H4 (cell line): ENCODE data around the gene KAZALD1. TPM values are rescaled to one million over a fixed set of nuclear protein-coding genes. Genes with fewer than 3 reads are reported as not detected.

Experiments
- DNase-seq: peaks from one replicate; pipeline ENCODE4 v3.0.0-alpha.2; 2015; ENCODE audit warnings: low spot score
- total RNA-seq: library from RNA; depleted of rRNA; stranded (reverse); fragments of >200 nt; shearing (Covaris generic); gene quantifications from 2 replicates; pipeline ENCODE4 v1.2.3, GENCODE V29; 2014

KAZALD1 gene
- total RNA-seq, 1 experiment from 2014 or later: 10.2 TPM

- DNase-seq: no peak
Observed at GRCh38 chr10:101066896-101067355, 5.1 kb downstream of the KAZALD1 start.

DNA sequence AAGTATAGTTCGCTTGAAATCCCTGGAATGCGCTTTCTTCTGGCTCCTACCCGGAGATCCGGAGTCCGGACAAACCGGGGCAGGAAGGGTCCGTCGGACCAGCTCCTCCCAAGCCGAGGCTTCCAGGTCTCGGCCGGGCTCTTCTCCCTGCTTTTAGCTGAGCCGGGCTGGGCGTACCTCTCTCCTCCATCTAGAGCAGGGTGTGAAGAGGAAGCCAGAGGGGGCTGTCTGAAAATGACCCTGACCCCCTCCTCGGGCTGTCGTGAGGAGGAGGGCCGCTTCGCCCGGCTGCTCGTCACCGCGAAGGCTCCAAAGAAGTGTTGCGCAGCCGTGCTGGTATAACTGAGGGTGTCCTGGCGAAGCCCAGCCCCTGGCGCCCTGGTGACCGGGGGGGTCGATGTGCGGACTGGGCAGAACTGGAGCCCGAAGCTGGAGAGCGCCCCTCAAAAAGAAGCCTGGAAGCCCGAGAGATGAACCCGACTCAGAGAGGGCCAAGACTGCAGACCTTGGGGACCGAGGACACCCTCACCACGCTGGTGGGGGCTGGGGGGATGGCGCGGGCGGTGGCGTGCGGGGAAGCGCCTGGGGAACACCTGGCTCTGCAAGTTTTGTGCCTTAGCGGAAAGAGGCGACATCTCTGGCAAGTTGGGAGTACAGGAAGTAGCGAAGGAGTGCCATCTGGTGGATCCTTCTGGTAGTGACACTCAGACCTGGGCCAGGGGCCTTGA is 5.7 kb downstream of the KAZALD1 start:
- peak; percentile 89 for DNase-seq

DNA sequence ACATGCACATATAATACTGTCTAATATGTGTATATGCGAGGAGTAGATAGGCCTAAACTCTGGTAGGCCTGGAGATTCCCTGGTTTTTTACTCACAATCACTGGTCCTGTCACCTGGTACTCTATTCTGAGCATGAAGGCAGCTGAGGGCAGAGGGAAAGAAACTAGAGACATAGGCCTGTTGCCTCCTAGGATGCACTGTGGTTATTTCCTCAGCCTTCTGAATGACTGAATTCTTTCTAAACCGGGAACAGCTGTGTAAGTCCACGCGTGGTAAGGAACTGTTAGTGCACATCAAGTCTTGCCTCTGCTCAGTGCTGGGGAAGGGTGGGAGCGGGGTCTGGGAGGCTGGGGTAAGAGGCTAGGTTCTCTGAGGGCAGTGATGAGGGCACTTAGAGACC is 7.7 kb downstream of the KAZALD1 start:
- DNase-seq: no peak

GRCh38 chr10:101070098-101070497 is 8.3 kb downstream of the KAZALD1 start:
- DNase-seq: no peak

- no peak for DNase-seq
Observed at GRCh38 chr10:101071267-101071884, 9.6 kb downstream of the KAZALD1 start.

GRCh38 chr10:101071885-101072433 is 10.2 kb downstream of the KAZALD1 start:
- DNase-seq: no peak

GRCh38 chr10:101072923-101073322 is 11.1 kb downstream of the KAZALD1 start:
- DNase-seq: no peak

GRCh38 chr10:101073631-101074030 is 11.8 kb downstream of the KAZALD1 start:
- no peak for DNase-seq

DNA sequence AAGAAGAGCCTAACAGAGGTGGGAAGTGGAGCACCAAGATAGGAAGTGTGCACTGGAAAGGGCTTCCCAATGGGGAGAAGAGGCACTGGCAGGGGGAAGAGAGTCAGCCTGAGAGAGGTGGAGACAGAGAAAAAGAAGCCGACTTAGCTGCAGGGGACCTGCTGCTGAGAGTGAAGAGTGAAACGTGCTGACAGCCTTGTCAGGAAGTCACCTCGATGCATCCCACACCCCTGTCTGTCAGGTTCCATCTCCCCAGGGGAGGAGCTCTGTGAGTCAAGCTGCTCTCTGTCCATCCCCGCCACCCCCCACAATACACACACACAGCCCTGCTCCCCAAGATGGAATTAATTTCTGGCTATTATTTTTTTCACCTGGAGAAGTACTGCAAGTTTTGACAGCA is 14.0 kb downstream of the KAZALD1 start:
- DNase-seq: no peak

GRCh38 chr10:101076630-101077029 is 14.8 kb downstream of the KAZALD1 start:
- DNase-seq: no peak

DNA sequence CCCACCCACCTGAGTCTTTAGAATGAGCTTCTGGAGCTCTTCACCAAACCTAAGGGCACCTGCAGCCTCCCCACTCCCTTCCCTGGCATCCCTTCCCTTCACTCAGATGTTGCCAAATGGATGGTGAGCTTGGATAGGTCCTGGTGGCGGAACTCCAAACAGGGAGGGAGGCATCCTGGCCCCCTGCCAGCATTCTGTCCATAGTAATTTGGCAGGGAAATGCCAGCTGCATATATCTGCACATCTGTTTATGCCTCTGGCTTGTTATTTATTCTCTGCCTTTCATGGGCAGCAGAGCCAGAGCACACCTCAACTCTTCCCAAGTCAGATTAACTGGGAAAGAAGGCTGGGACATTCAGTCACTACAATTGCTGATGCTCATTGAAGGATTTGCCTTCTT is 18.1 kb downstream of the KAZALD1 start:
- no peak for DNase-seq

DNA sequence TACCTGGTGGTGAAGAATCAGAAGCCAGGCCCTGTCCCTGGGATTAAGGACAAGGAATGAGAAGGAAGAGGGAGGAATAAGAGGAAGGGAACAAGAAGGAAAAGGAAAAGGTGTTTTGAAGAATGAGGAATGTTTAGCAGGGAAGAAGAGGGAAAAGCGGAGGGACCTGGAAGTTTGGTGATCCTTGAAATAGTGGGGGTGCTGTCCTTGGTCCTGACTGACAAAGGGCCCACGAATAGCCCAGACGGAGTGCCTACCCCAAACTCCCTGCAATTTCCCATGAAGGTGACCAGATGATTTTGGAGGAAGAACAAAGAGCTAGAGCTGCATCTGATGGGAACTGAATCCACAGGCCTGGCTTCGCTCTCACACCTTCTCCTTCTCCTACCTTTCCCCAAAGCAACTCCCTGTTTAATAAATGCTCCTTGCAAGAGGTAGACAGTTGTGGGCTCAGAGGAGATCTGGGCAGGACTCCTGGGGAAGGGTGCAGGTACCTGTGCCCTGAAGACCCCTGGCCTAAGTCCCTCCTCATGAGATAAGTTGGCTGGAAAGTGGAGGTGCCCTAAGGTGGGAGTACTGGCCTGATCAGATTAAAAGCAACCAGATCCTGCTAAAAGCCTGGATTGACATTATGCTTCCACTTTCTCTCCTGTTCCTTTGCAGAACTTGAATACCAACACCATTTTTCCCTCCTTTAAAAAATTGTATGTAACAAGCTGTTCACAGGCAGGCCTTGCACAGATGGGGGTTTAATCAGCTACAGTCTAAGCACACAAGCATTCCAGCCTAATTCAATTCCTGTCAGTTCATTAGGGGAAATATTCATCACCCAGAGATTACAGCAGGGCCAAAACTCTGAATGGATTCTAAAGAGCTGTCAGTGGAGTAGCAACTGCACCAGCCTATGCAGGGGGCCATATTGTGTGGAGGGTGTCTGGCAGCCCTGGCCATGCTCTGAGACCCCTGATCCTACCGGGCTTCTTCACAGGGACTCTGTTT is 19.4 kb downstream of the KAZALD1 start:
- no peak for DNase-seq

DNA sequence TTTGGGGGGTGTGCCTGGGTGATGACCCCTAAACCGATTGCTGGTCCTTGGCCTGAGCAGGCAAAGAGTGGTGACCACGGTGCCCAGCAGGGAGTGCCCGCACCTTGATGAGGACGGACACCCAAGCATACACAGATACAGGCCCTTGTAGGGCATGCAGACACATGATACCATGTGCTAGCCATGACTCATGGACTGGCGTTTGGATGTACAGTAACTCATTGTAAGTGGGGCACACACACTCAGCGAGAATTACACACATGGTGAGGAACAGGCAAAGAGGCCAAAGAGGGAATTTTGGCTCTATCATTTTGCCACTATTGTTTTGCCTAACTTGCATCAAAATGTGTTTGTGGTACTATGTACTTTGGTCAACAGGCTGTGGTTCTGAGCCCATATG is 24.1 kb downstream of the KAZALD1 start:
- no peak for DNase-seq

DNA sequence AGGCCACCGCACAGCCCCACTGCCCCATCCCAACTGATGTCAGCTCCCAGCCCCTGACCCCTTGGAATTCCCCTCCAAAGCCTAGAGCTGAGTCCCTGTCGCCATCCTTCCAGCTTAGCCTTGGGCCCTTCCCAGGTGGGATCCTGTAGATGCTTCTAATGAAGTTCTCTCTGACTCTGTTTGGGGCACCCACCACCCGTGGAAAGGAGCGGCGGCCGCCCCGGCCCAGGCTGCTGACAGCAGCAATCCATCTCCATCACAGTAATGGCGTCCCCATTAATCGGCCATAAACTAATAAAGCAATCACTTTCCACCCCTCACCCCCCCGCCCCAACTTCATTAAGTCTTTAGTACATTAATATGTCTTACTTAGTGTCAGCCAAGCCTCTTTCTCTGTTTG is 25.6 kb downstream of the KAZALD1 start:
- DNase-seq: no peak

- DNase-seq: no peak
Observed at GRCh38 chr10:101087965-101088364, 26.2 kb downstream of the KAZALD1 start.

DNA sequence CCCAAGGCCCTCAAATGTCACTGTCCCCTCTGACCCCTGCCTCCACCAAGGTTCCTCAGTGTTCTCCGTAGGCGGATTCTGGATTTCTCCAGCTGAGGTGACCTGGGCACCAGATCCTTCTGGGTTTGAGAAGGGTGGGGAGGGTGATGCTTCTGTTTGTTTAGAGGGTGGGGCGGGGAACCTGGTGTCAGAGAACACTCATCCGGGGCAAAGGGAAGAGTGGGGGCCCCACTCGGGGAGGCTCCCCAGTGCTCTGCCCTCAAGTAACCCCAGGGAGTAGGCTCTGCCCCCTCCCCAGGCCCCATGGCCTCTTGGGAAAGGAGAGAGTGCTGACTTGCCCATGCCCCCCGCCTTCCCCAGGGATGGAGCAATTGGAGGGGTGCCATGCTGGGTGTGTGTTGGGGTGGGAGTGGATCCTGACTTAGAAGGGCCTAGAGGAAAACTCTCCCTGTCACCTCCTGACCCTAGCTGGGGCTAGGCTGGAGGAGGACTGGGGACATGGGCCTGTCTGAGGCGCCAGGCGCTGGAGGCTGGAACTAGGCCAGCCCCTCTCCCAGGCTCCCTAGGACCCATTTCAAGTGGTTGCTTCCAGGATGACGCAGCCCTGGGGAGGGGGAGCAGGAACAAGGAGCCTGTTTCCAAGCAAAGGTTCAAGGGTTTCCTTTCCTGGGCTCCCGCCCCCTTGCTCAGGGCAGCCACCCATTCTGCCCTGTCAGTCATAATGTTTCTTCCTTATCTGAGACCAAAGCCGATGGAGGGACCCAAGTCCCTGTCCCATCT is 27.9 kb downstream of the KAZALD1 start:
- no peak for DNase-seq

DNA sequence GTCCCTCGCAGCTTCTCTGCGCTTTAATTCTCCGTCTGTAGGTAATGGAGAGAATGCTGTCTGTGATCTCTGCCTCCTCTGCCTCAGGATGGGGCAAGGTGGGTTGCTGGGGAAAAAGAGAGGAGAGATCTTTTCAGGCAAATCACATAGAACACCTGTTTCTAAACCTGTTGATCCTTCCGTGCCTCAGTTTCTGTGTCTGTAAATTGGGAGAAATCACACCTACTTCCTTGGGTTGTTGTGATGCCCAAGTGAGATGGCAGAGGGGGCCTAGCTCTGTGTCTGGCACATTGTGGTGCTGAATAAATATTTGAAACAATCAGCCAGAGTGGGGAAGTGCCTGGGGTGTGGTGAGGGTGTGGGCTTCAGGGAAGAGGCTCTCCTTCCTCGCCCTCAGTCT is 28.8 kb downstream of the KAZALD1 start:
- no peak for DNase-seq

DNA sequence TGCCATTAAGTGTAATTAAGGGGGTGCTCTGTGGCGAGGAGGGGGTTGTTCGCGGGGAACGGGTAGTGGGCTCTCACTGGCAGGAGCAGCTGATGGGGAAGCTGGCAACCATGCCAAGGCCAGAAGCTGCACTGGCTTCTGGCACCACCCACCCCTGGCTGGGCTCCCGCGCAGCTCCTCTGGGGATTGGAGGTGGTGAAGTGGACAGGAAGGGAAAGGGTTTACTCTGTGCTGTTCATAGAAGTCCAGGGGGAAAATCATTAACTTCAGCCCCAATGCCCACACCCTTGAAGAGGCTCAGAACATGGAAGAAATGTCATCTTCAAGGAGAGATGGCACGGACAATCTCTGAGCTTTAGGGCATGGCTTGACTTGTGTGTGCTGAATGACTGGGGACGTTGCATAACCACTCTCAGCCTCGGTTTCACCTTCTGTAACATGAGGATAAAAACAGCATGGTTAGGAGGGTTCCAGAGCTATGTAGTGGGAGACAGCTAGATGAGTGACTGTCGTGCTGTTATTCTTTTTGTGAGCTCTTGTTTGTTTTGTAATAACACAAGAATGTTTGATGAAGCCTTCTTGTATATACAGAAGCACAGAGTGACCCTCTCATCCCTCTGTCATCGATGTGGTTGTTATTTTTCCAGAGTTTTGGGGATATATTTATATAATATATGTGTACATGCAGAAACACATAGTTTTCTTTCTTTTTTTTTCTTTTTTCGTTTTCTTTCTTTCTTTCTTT is 29.9 kb downstream of the KAZALD1 start:
- no peak for DNase-seq

DNA sequence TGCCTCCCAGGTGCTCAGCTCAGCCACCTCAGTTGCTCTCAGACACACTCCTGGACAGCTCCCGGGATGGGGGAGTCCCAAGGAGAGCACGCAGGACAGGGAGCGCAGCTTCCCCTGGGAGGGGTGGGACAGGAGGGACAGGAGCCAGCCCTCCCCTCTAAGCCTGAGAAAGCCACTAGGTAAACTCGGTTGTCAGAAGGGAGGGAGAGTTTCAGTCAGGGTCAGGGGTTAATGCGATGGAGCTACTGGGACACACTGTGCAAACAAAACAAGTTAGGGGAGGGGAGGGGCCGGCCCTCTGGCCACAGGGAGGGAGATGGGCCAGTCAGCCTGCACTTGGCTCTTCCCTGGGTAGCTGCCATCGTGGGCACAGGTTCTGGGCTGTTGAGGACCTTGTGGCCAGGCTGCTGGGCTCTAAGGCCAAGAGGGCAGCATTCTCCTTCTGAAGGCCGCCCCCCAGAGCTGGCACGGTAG is 31.1 kb downstream of the KAZALD1 start:
- DNase-seq: no peak

DNA sequence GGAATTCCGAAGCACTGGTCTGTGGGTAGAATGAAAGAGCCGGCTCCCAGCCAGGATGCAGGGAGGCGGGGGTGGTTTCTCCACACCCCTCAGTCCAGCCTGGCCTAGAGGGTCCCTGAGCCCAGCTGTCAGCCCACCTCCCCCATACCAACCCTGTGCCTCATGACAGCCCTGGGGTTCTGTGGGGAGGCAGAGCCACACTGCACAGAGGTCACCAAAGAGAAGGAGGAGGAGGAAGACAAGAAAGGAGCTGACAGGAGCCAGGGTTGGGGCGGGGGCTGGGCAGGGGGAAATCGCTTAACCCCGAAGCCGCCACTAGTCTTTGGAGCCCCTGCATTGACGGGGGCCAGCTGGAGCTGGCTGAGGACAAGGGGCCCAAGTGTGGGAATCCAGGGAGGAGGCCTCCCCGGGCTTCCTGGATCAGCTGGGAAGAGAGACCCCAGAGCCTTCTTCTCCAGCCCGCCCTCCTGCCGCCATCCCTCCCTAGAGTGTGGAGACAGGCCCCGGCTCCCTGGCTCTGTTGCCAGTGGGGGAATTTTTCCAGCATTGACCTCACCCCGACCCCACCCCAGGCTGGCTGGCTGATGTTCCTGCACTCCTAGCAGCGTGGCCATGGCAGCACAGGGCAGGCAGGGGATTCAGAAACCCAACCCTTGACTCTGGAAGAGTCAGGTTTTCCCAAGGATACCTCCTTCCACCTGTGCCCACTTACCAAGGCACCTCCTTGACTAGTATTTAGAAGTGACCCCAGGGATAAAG is 32.5 kb downstream of the KAZALD1 start:
- no peak for DNase-seq
